ENCODE results near the gene KCNE2.

Gene KCNE2

GRCh38 chr21:34363733-34364132 is at the start of gene KCNE2:
Gene KCNE2 (plus strand): TSS chr21:34364006. CDS start chr21:34370479, 6,473 bp downstream.
- no peak for DNase-seq

- DNase-seq: no peak
Measured at GRCh38 chr21:34319585-34319984, 44.2 kb upstream of the KCNE2 start.

- DNase-seq: no peak
Measured at GRCh38 chr21:34320011-34320410, 43.8 kb upstream of the KCNE2 start.

- DNase-seq: no peak
Measured at GRCh38 chr21:34330055-34330454, 33.8 kb upstream of the KCNE2 start.

- DNase-seq: no peak
Measured at GRCh38 chr21:34331726-34332125, 32.1 kb upstream of the KCNE2 start.

GRCh38 chr21:34332347-34332746 is 31.5 kb upstream of the KCNE2 start:
- DNase-seq: no peak

GRCh38 chr21:34333121-34333739 is 30.6 kb upstream of the KCNE2 start:
- no peak for DNase-seq

- DNase-seq: no peak
Measured at GRCh38 chr21:34335316-34335715, 28.5 kb upstream of the KCNE2 start.

- no peak for DNase-seq
Measured at GRCh38 chr21:34336245-34336644, 27.6 kb upstream of the KCNE2 start.

GRCh38 chr21:34336756-34337391 is 26.9 kb upstream of the KCNE2 start:
- DNase-seq: no peak

- DNase-seq: no peak
Measured at GRCh38 chr21:34337741-34338140, 26.1 kb upstream of the KCNE2 start.

- DNase-seq: no peak
Measured at GRCh38 chr21:34338226-34338625, 25.6 kb upstream of the KCNE2 start.

- DNase-seq: no peak
Measured at GRCh38 chr21:34340061-34340460, 23.7 kb upstream of the KCNE2 start.

- no peak for DNase-seq
Measured at GRCh38 chr21:34342476-34342875, 21.3 kb upstream of the KCNE2 start.

- DNase-seq: no peak
Measured at GRCh38 chr21:34343347-34343746, 20.5 kb upstream of the KCNE2 start.

GRCh38 chr21:34343838-34344381 is 19.9 kb upstream of the KCNE2 start:
- no peak for DNase-seq

GRCh38 chr21:34344584-34344983 is 19.2 kb upstream of the KCNE2 start:
- DNase-seq: no peak

GRCh38 chr21:34345091-34345871 is 18.5 kb upstream of the KCNE2 start:
- no peak for DNase-seq

GRCh38 chr21:34345892-34346291 is 17.9 kb upstream of the KCNE2 start:
- no peak for DNase-seq

- no peak for DNase-seq
Measured at GRCh38 chr21:34348890-34349519, 14.8 kb upstream of the KCNE2 start.

- peak; percentile 25 for DNase-seq
Measured at GRCh38 chr21:34351786-34352241, 12.0 kb upstream of the KCNE2 start.

- DNase-seq: no peak
Measured at GRCh38 chr21:34352556-34352955, 11.2 kb upstream of the KCNE2 start.

- no peak for DNase-seq
Measured at GRCh38 chr21:34353182-34353581, 10.6 kb upstream of the KCNE2 start.
